Measurements from ENCODE around the gene SH3BP5.
A peak's percentile ranks its signal among the peaks of the same experiment; 100 is the strongest.

- no peak for TF ChIP-seq TEAD4 (IDR thresholded peaks at IDR 0.05; ENCODE audit: borderline replicate concordance, insufficient read depth)
- no peak for TF ChIP-seq EZH2phosphoT487 (IDR thresholded peaks at IDR 0.05; ENCODE audit: borderline replicate concordance, low read depth)
- TF ChIP-seq, protein P1, sequence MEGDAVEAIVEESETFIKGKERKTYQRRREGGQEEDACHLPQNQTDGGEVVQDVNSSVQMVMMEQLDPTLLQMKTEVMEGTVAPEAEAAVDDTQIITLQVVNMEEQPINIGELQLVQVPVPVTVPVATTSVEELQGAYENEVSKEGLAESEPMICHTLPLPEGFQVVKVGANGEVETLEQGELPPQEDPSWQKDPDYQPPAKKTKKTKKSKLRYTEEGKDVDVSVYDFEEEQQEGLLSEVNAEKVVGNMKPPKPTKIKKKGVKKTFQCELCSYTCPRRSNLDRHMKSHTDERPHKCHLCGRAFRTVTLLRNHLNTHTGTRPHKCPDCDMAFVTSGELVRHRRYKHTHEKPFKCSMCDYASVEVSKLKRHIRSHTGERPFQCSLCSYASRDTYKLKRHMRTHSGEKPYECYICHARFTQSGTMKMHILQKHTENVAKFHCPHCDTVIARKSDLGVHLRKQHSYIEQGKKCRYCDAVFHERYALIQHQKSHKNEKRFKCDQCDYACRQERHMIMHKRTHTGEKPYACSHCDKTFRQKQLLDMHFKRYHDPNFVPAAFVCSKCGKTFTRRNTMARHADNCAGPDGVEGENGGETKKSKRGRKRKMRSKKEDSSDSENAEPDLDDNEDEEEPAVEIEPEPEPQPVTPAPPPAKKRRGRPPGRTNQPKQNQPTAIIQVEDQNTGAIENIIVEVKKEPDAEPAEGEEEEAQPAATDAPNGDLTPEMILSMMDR (IDR thresholded peaks at IDR 0.05): no peak
- TF ChIP-seq POLR2AphosphoS5 (IDR thresholded peaks at IDR 0.05; ENCODE audit: low read depth, low read length): peak; percentile 51; the same call in 1 of the 2 replicates
- TF ChIP-seq, protein P2, sequence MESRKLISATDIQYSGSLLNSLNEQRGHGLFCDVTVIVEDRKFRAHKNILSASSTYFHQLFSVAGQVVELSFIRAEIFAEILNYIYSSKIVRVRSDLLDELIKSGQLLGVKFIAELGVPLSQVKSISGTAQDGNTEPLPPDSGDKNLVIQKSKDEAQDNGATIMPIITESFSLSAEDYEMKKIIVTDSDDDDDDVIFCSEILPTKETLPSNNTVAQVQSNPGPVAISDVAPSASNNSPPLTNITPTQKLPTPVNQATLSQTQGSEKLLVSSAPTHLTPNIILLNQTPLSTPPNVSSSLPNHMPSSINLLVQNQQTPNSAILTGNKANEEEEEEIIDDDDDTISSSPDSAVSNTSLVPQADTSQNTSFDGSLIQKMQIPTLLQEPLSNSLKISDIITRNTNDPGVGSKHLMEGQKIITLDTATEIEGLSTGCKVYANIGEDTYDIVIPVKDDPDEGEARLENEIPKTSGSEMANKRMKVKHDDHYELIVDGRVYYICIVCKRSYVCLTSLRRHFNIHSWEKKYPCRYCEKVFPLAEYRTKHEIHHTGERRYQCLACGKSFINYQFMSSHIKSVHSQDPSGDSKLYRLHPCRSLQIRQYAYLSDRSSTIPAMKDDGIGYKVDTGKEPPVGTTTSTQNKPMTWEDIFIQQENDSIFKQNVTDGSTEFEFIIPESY (IDR thresholded peaks at IDR 0.05; ENCODE audit: borderline replicate concordance, low read depth): no peak
- no peak for TF ChIP-seq YY1 (IDR thresholded peaks at IDR 0.05; ENCODE audit: low read depth)
- TF ChIP-seq GABPA (IDR thresholded peaks at IDR 0.05; ENCODE audit: low read depth): 0 out of 2 replicates have a peak, but pooled peaks have one; percentile 11
- TF ChIP-seq, protein P3, sequence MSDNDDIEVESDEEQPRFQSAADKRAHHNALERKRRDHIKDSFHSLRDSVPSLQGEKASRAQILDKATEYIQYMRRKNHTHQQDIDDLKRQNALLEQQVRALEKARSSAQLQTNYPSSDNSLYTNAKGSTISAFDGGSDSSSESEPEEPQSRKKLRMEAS (IDR thresholded peaks at IDR 0.05; ENCODE audit: low read depth): peak; percentile 86
- peak; percentile 64 for TF ChIP-seq NFIC (IDR thresholded peaks at IDR 0.05; ENCODE audit: borderline replicate concordance)
Measured at GRCh38 chr3:15269091-15269989, 63.0 kb downstream of the SH3BP5 start.
